Osteocyte (in vitro differentiated cells): Measurements from ENCODE around the gene TBL2. TPM values are rescaled to one million over a fixed set of nuclear protein-coding genes. Genes with fewer than 3 reads are reported as not detected.
A peak's percentile ranks its signal among the peaks of the same experiment; 100 is the strongest.
"Not testable (repeated sequence)": the region's sequence is repeated elsewhere in the genome, so short reads cannot be mapped to it uniquely, and the experiment has no call there.

Experiments used
- DNase-seq: peaks from one replicate; pipeline ENCODE4 v3.0.0; 2021; ENCODE audit warnings: mixed read lengths; ENCODE audit not compliant: unreplicated experiment; ENCODE audit errors: extremely low spot score
- H3K27ac Mint-ChIP-seq: one replicate; pipeline ENCODE4 v1.8.0; 2021; ENCODE audit warnings: mild to moderate bottlenecking, mixed read lengths; ENCODE audit not compliant: unreplicated experiment
- H3K27me3 Mint-ChIP-seq: one replicate; pipeline ENCODE4 v1.8.0; 2021; ENCODE audit warnings: mixed read lengths; ENCODE audit not compliant: unreplicated experiment
- H3K36me3 Mint-ChIP-seq: one replicate; pipeline ENCODE4 v1.8.0; 2021; ENCODE audit warnings: mixed read lengths; ENCODE audit not compliant: unreplicated experiment
- H3K4me1 Mint-ChIP-seq: one replicate; pipeline ENCODE4 v1.8.0; 2021; ENCODE audit warnings: mixed read lengths; ENCODE audit not compliant: unreplicated experiment
- H3K4me3 Mint-ChIP-seq: one replicate; pipeline ENCODE4 v1.8.0; 2021; ENCODE audit warnings: mild to moderate bottlenecking, moderate library complexity, mixed read lengths; ENCODE audit not compliant: unreplicated experiment
- H3K9me3 Mint-ChIP-seq: one replicate; pipeline ENCODE4 v1.8.0; 2021; ENCODE audit warnings: mixed read lengths; ENCODE audit not compliant: unreplicated experiment
- CTCF ChIP-seq: fragments of 200-600 bp; sonication (generic); IDR thresholded peaks from 2 replicates; pipeline ENCODE4 v1.5.0; 2021; ENCODE audit warnings: antibody characterized with exemption, mild to moderate bottlenecking, moderate library complexity
- total RNA-seq: library from RNA; stranded (reverse); gene quantifications from 2 replicates; pipeline ENCODE4 v1.2.1, GENCODE V29; 2021

TBL2 gene
- total RNA-seq, 1 donor from 2014 or later: 48.0 TPM

DNA sequence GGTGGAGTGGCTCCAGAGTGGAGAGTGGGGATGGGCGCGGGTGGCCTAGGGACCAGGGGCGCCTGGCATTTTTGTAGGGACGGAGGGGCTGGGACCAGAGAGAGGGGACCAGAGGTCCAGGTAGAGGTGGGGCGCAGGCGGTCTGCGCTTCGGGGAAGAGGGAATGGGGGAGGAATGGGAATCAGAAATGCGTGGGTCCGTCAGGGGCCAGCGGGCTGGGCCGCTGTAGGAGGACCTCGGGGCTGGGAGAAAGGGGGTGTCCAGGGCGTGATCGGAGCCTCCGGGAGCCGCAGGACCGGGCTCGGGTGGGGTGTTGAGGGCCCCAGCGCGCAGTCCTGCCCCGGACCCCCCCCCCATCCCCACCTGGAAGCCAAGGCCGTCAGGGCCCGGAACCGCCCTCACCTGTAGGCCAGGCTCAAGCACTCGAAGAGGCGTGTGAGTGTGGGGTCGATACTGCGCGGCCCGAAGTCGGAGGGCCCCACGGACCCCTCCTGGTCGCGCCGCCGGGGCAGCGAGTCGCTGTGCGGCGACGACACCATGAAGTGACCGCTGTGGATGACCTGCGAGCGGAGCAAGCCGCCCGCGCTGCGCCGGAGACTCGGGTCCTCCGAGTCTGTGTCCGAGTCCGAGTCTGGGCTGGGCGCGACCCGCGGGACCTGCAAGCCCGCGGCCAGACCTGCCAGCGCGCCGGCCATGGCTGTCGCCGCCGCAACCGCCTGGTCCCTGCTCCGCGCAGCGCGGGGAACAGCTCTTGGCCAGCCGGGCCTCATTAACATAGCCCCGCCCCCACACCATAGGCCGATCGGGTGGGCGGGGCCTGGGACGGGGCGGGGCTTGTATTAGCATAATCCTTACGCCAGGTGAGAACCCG lies 45.7 kb upstream of the TBL2 start, which contains the start of gene MLXIPL:
TSS of gene MLXIPL (minus strand) at position 725 of the 871 bp plus-strand sequence. CDS start at position 695, 30 bp downstream.
- TF ChIP-seq CTCF: no peak
- H3K9me3 Mint-ChIP-seq: no peaks in the 10 kb centered on the region
- H3K36me3 Mint-ChIP-seq: no peaks in the 10 kb centered on the region
- H3K4me3 Mint-ChIP-seq: peak within 1 kb of the TSS; percentile 55
- H3K27me3 Mint-ChIP-seq: peaks cover 46% of the 10 kb centered on the region
- peak; percentile 87 for DNase-seq
- no peak within 1 kb of the TSS for H3K27ac Mint-ChIP-seq
- H3K4me1 Mint-ChIP-seq: peaks cover 10% of the 10 kb centered on the region

- Mint-ChIP-seq H3K4me3 (peak overlapping the region; percentile 55), H3K27me3 (peaks cover 38% of the 10 kb centered on the region), H3K36me3 (no peaks in the 10 kb centered on the region), H3K9me3 (no peaks in the 10 kb centered on the region), H3K4me1 (peaks cover 10% of the 10 kb centered on the region), H3K27ac (no peak overlapping the region)
- no peak for DNase-seq
- TF ChIP-seq CTCF: no peak
Observed at GRCh38 chr7:73622909-73623797, 44.8 kb upstream of the TBL2 start.

- no peak overlapping the region for H3K27ac Mint-ChIP-seq
- H3K4me1 Mint-ChIP-seq: peaks cover 10% of the 10 kb centered on the region
- no peak for DNase-seq
- H3K27me3 Mint-ChIP-seq: peaks cover 31% of the 10 kb centered on the region
- H3K36me3 Mint-ChIP-seq: no peaks in the 10 kb centered on the region
- TF ChIP-seq CTCF: no peak
- H3K4me3 Mint-ChIP-seq: no peak overlapping the region
- H3K9me3 Mint-ChIP-seq: no peaks in the 10 kb centered on the region
Observed at GRCh38 chr7:73622527-73622908, 44.1 kb upstream of the TBL2 start.

- Mint-ChIP-seq H3K9me3 (no peaks in the 10 kb centered on the region), H3K4me3 (no peak overlapping the region), H3K27ac (no peak overlapping the region), H3K27me3 (peaks cover 28% of the 10 kb centered on the region), H3K4me1 (peaks cover 10% of the 10 kb centered on the region), H3K36me3 (no peaks in the 10 kb centered on the region)
- no peak for DNase-seq
- TF ChIP-seq CTCF: no peak
Observed at GRCh38 chr7:73621168-73622063, 43.0 kb upstream of the TBL2 start.

DNA sequence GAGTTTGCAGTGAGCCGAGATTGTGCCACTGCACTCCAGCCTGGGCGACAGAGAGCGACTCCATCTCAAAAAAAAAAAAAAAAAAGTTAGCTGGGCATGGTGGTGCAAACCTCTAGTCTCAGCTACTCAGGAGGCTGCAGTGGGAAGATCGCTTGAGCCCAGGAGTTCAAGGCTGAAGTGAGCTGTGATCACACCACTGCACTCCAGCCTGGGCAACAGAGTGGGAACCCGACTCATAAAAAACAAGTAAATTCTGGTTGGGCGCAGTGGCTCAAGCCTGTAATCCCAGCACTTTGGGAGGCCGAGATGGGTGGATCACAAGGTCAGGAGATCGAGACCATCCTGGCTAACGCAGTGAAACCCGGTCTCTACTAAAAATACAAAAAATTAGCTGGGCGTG lies 41.0 kb upstream of the TBL2 start:
- peaks cover 13% of the 10 kb centered on the region for H3K27me3 Mint-ChIP-seq
- not testable (repeated sequence) for H3K9me3 Mint-ChIP-seq, H3K4me1 Mint-ChIP-seq, DNase-seq, H3K36me3 Mint-ChIP-seq, H3K4me3 Mint-ChIP-seq, H3K27ac Mint-ChIP-seq
